OCI-LY1 (cell line): Measurements from ENCODE around the gene ADAM17.

Source experiments
- H2AFZ ChIP-seq: fragments of 200-600 bp; sonication (generic), shearing (Covaris generic); 2 replicates; pipeline ENCODE4 v1.6.0; 2014; ENCODE audit warnings: antibody characterized with exemption, mild to moderate bottlenecking, low read length
- H3F3A ChIP-seq: fragments of 200-600 bp; sonication (generic), shearing (Covaris generic); 2 replicates; pipeline ENCODE4 v1.6.0; 2014; ENCODE audit warnings: mild to moderate bottlenecking, antibody characterized with exemption, low read length, moderate library complexity; ENCODE audit not compliant: insufficient read depth
- H3K27ac ChIP-seq: fragments of 200-600 bp; sonication (generic); 2 replicates; pipeline ENCODE4 v1.5.1; 2014; ENCODE audit warnings: low read length, mixed run types, mild to moderate bottlenecking, low read depth; ENCODE audit not compliant: poor library complexity, severe bottlenecking
- H3K27me3 ChIP-seq: fragments of 200-600 bp; sonication (generic); 2 replicates; pipeline ENCODE4 v1.6.0; 2014; ENCODE audit warnings: antibody characterized with exemption, mild to moderate bottlenecking, low read length, moderate library complexity; ENCODE audit not compliant: insufficient read depth
- H3K36me3 ChIP-seq: fragments of 200-600 bp; sonication (generic); 2 replicates; pipeline ENCODE4 v1.6.1; 2014; ENCODE audit warnings: mild to moderate bottlenecking, antibody characterized with exemption, low read length, moderate library complexity, mixed read lengths; ENCODE audit not compliant: insufficient read depth
- H3K4me1 ChIP-seq: fragments of 200-600 bp; sonication (generic); 2 replicates; pipeline ENCODE4 v1.5.1; 2014; ENCODE audit warnings: mild to moderate bottlenecking, low read length, moderate library complexity; ENCODE audit not compliant: insufficient read depth, severe bottlenecking
- H3K4me2 ChIP-seq: fragments of 200-600 bp; sonication (generic), shearing (Covaris generic); 2 replicates; pipeline ENCODE4 v1.6.1; 2014; ENCODE audit warnings: low read length
- H3K4me3 ChIP-seq: fragments of 200-600 bp; sonication (generic); 2 replicates; pipeline ENCODE4 v1.5.1; 2014; ENCODE audit warnings: low read length, low read depth, mild to moderate bottlenecking, mixed read lengths; ENCODE audit not compliant: poor library complexity, severe bottlenecking
- H3K79me2 ChIP-seq: fragments of 200-600 bp; shearing (Covaris generic); 2 replicates; pipeline ENCODE4 v1.6.1; 2016; ENCODE audit warnings: mixed run types, low read length, mixed read lengths; ENCODE audit not compliant: insufficient read depth
- H3K9ac ChIP-seq: fragments of 200-600 bp; sonication (generic), shearing (Covaris generic); 2 replicates; pipeline ENCODE4 v1.6.1; 2014; ENCODE audit warnings: mild to moderate bottlenecking, low read length, mixed read lengths
- H3K9me2 ChIP-seq: fragments of 200-600 bp; sonication (generic), shearing (Covaris generic); 2 replicates; pipeline ENCODE4 v1.6.1; 2014; ENCODE audit warnings: low read depth, mild to moderate bottlenecking, low read length, mixed read lengths
- H3K9me3 ChIP-seq: fragments of 200-600 bp; shearing (Covaris generic); 2 replicates; pipeline ENCODE4 v1.6.1; 2014; ENCODE audit warnings: low read length, mixed read lengths
- H4K20me1 ChIP-seq: fragments of 200-600 bp; sonication (generic), shearing (Covaris generic); 2 replicates; pipeline ENCODE4 v1.6.0; 2016; ENCODE audit warnings: mild to moderate bottlenecking, low read length; ENCODE audit not compliant: insufficient read depth
- CTCF ChIP-seq: fragments of 200-600 bp; sonication (generic), shearing (Covaris generic); IDR thresholded peaks from 2 replicates; pipeline ENCODE4 v1.5.1; 2017; ENCODE audit warnings: mild to moderate bottlenecking, antibody characterized with exemption, low read length, moderate library complexity, mixed read lengths
- EZH2 ChIP-seq: fragments of 200-600 bp; sonication (generic), shearing (Covaris generic); IDR thresholded peaks from 2 replicates; pipeline ENCODE4 v1.8.0; 2017; ENCODE audit warnings: borderline replicate concordance, mixed run types, mild to moderate bottlenecking, antibody characterized with exemption, low read length, moderate library complexity, mixed read lengths

The ADAM17 gene

GRCh38 chr2:9582624-9583023 is 27.0 kb upstream of the ADAM17 start:
- Histone ChIP-seq H3K4me1 (no peaks in the 10 kb centered on the region), H3K9me3 (no peaks in the 10 kb centered on the region), H3K27ac (no peak overlapping the region), H3K4me3 (no peak overlapping the region), H3K9ac (no peak overlapping the region), H3K9me2 (no peaks in the 10 kb centered on the region), H4K20me1 (no peaks in the 10 kb centered on the region), H3K36me3 (peaks cover 40% of the 10 kb centered on the region), H3K79me2 (no peaks in the 10 kb centered on the region), H2AFZ (no peak overlapping the region), H3K27me3 (no peaks in the 10 kb centered on the region), H3F3A (no peaks in the 10 kb centered on the region), H3K4me2 (no peak overlapping the region)
- TF ChIP-seq EZH2 (no peak), CTCF (no peak)

- H3K4me3 ChIP-seq, result no peak overlapping the region
- H3K9ac ChIP-seq, result no peak overlapping the region
- H4K20me1 ChIP-seq, result no peaks in the 10 kb centered on the region
- H3K4me2 ChIP-seq, result no peak overlapping the region
- H3K36me3 ChIP-seq, result peaks cover 5% of the 10 kb centered on the region
- H3K9me2 ChIP-seq, result no peaks in the 10 kb centered on the region
- no peak for TF ChIP-seq EZH2
- TF ChIP-seq CTCF, result no peak
- H3K4me1 ChIP-seq, result no peaks in the 10 kb centered on the region
- H3K27ac ChIP-seq, result no peak overlapping the region
- no peaks in the 10 kb centered on the region for H3K9me3 ChIP-seq
- no peaks in the 10 kb centered on the region for H3F3A ChIP-seq
- no peaks in the 10 kb centered on the region for H3K79me2 ChIP-seq
- no peaks in the 10 kb centered on the region for H3K27me3 ChIP-seq
- no peak overlapping the region for H2AFZ ChIP-seq
These were observed 23.0 kb upstream of the ADAM17 start for GRCh38 chr2:9578467-9579235.

GRCh38 chr2:9574331-9574730 is 18.7 kb upstream of the ADAM17 start:
- no peaks in the 10 kb centered on the region for H3K79me2 ChIP-seq
- H3K4me2 ChIP-seq, result no peak overlapping the region
- H3F3A ChIP-seq, result no peaks in the 10 kb centered on the region
- TF ChIP-seq EZH2, result no peak
- TF ChIP-seq CTCF, result no peak
- H4K20me1 ChIP-seq, result no peaks in the 10 kb centered on the region
- no peak overlapping the region for H3K27ac ChIP-seq
- no peaks in the 10 kb centered on the region for H3K4me1 ChIP-seq
- no peak overlapping the region for H3K4me3 ChIP-seq
- no peaks in the 10 kb centered on the region for H3K9me2 ChIP-seq
- H3K9ac ChIP-seq, result no peak overlapping the region
- no peaks in the 10 kb centered on the region for H3K9me3 ChIP-seq
- no peaks in the 10 kb centered on the region for H3K36me3 ChIP-seq
- H3K27me3 ChIP-seq, result no peaks in the 10 kb centered on the region
- H2AFZ ChIP-seq, result no peak overlapping the region
